Chondrocyte (in vitro differentiated cells): ENCODE results near the gene METTL4. TPM values are rescaled to one million over a fixed set of nuclear protein-coding genes. Genes with fewer than 3 reads are reported as not detected.
A peak's percentile ranks its signal among the peaks of the same experiment; 100 is the strongest.

Experiments used
- DNase-seq: peaks from one replicate; pipeline ENCODE4 v3.0.0; 2021; ENCODE audit warnings: mixed read lengths, low spot score
- H3K27ac Mint-ChIP-seq: one replicate; pipeline ENCODE4 v1.8.0; 2021; ENCODE audit warnings: mild to moderate bottlenecking, moderate library complexity, mixed read lengths; ENCODE audit not compliant: unreplicated experiment
- H3K27me3 Mint-ChIP-seq: 2 replicates; pipeline ENCODE4 v1.8.0; 2021; ENCODE audit warnings: low read depth, mixed read lengths
- H3K36me3 Mint-ChIP-seq: 2 replicates; pipeline ENCODE4 v1.8.0; 2021; ENCODE audit warnings: low read depth, mixed read lengths
- H3K4me1 Mint-ChIP-seq: 2 replicates; pipeline ENCODE4 v1.8.0; 2021; ENCODE audit warnings: low read depth, mild to moderate bottlenecking, mixed read lengths
- H3K4me3 Mint-ChIP-seq: one replicate; pipeline ENCODE4 v1.8.0; 2021; ENCODE audit warnings: mild to moderate bottlenecking, moderate library complexity, mixed read lengths; ENCODE audit not compliant: unreplicated experiment
- H3K9me3 Mint-ChIP-seq: 2 replicates; pipeline ENCODE4 v1.8.0; 2021; ENCODE audit warnings: low read depth, mixed read lengths
- CTCF ChIP-seq: fragments of 200-600 bp; sonication (generic); IDR thresholded peaks from 2 replicates; pipeline ENCODE4 v1.5.0; 2021; ENCODE audit warnings: antibody characterized with exemption, mild to moderate bottlenecking, moderate library complexity
- total RNA-seq: library from RNA; stranded (reverse); gene quantifications from 3 replicates; pipeline ENCODE4 v1.2.1, GENCODE V29; 2021

Gene METTL4
- total RNA-seq, 1 donor from 2014 or later = 6.5 TPM

GRCh38 chr18:2572171-2572569, 865 bp upstream of the METTL4 start:
- TF ChIP-seq CTCF = no peak

GRCh38 chr18:2570772-2571199, 519 bp downstream of the METTL4 start:
- peak; percentile 87 for DNase-seq
- Mint-ChIP-seq H3K4me1 (peaks cover 38% of the 10 kb centered on the region), H3K27me3 (no peaks in the 10 kb centered on the region), H3K36me3 (peaks cover 3% of the 10 kb centered on the region), H3K4me3 (peak overlapping the region; percentile 97), H3K9me3 (no peaks in the 10 kb centered on the region), H3K27ac (peak overlapping the region; percentile 99)
- peak; percentile 48 for TF ChIP-seq CTCF

More at GRCh38 chr18:2572171-2572569, 865 bp upstream of the METTL4 start:
- H3K4me1 Mint-ChIP-seq = peaks cover 38% of the 10 kb centered on the region
- no peaks in the 10 kb centered on the region for H3K36me3 Mint-ChIP-seq
- no peaks in the 10 kb centered on the region for H3K9me3 Mint-ChIP-seq
- H3K4me3 Mint-ChIP-seq = peak overlapping the region; percentile 97
- no peaks in the 10 kb centered on the region for H3K27me3 Mint-ChIP-seq
- no peak for DNase-seq
- H3K27ac Mint-ChIP-seq = peak overlapping the region; percentile 99

GRCh38 chr18:2569338-2570207, 1.7 kb downstream of the METTL4 start:
- Mint-ChIP-seq H3K9me3 (no peaks in the 10 kb centered on the region), H3K4me3 (peak overlapping the region; percentile 97), H3K27me3 (no peaks in the 10 kb centered on the region), H3K36me3 (peaks cover 3% of the 10 kb centered on the region), H3K4me1 (peaks cover 38% of the 10 kb centered on the region), H3K27ac (peak overlapping the region; percentile 24)
- no peak for DNase-seq
- TF ChIP-seq CTCF = no peak

GRCh38 chr18:2568605-2569004, 2.7 kb downstream of the METTL4 start:
- H3K9me3 Mint-ChIP-seq = no peaks in the 10 kb centered on the region
- no peaks in the 10 kb centered on the region for H3K27me3 Mint-ChIP-seq
- H3K4me3 Mint-ChIP-seq = no peak overlapping the region
- TF ChIP-seq CTCF = no peak
- peaks cover 3% of the 10 kb centered on the region for H3K36me3 Mint-ChIP-seq
- DNase-seq = no peak
- no peak overlapping the region for H3K27ac Mint-ChIP-seq
- H3K4me1 Mint-ChIP-seq = peaks cover 35% of the 10 kb centered on the region

GRCh38 chr18:2568129-2568528, 3.2 kb downstream of the METTL4 start:
- H3K4me3 Mint-ChIP-seq = no peak overlapping the region
- no peak overlapping the region for H3K27ac Mint-ChIP-seq
- H3K4me1 Mint-ChIP-seq = peaks cover 32% of the 10 kb centered on the region

More at GRCh38 chr18:2568129-2568528, 3.2 kb downstream of the METTL4 start:
- Mint-ChIP-seq H3K27me3 (no peaks in the 10 kb centered on the region), H3K9me3 (no peaks in the 10 kb centered on the region), H3K36me3 (peaks cover 3% of the 10 kb centered on the region)
- TF ChIP-seq CTCF = no peak
- no peak for DNase-seq
